ENCODE data around the gene PARP2.

GRCh38 chr14:20356422-20356821, 13.0 kb downstream of the PARP2 start:
- TF ChIP-seq EZH2 (IDR thresholded peaks at IDR 0.05; ENCODE audit: insufficient read depth, poor library complexity, severe bottlenecking) (no peak), EZH2phosphoT487 (IDR thresholded peaks at IDR 0.05; ENCODE audit: insufficient read depth, low read depth) (no peak)

All from GM23248 (cell line).